Gastrocnemius medialis (tissue), 4 donors: ENCODE results near the gene ILKAP. TPM values are rescaled to one million over a fixed set of nuclear protein-coding genes. Genes with fewer than 3 reads are reported as not detected.

Experiments used
- ATAC-seq, 2 donors: fragments of 150-250 bp; one replicate each; pipeline ENCODE4 v1.9.1; 2016
- DNase-seq, 2 donors: peaks; one replicate each; pipeline ENCODE4 v3.0.0-alpha.2; 2019
- H3K27ac ChIP-seq, 4 donors: fragments of 200-600 bp; sonication (generic); 1 replicate in 1 of 4; 2 replicates in 3 of 4; pipeline ENCODE4 v1.5.1; 2016 to 2018; ENCODE audit warnings: mild to moderate bottlenecking in 2 of 4, moderate library complexity in 1 of 4
- H3K27me3 ChIP-seq, 3 donors: fragments of 200-600 bp; sonication (generic) in 2 of 3; 1 replicate in 1 of 3; 2 replicates in 2 of 3; pipeline versions ENCODE4 v1.5.1 to v1.6.0; 2016 to 2019; ENCODE audit warnings: mild to moderate bottlenecking in 1 of 3, moderate library complexity in 1 of 3
- H3K36me3 ChIP-seq, 2 donors: fragments of 200-600 bp; sonication (generic) in 1 of 2; one replicate each; pipeline ENCODE4 v1.5.1; 2017 to 2018
- H3K4me1 ChIP-seq, 2 donors: fragments of 200-600 bp; sonication (generic) in 1 of 2; one replicate each; pipeline ENCODE4 v1.5.1; 2016 to 2017; ENCODE audit warnings: mild to moderate bottlenecking in 2 of 2
- H3K4me3 ChIP-seq, 4 donors: fragments of 200-600 bp; sonication (generic) in 3 of 4; 1 replicate in 1 of 4; 2 replicates in 3 of 4; pipeline ENCODE4 v1.5.1; 2016 to 2019; ENCODE audit warnings: mild to moderate bottlenecking in 2 of 4
- H3K9me3 ChIP-seq, 3 donors: fragments of 200-600 bp; sonication (generic) in 2 of 3; 1 replicate in 1 of 3; 2 replicates in 2 of 3; pipeline ENCODE4 v1.5.1; 2016 to 2019
- CTCF ChIP-seq, 5 experiments: fragments of 450-650 bp in 3 of 5; fragments of 200-600 bp in 2 of 5; sonication (generic) in 2 of 5; IDR thresholded peaks in 4 of 5; conservative IDR thresholded peaks in 1 of 5; 1 replicate in 4 of 5; 2 replicates in 1 of 5; pipeline ENCODE4 v1.5.1; 2016 to 2019; ENCODE audit warnings: antibody characterized with exemption in 5 of 5, mild to moderate bottlenecking in 3 of 5, moderate library complexity in 3 of 5
- POLR2A ChIP-seq, 2 donors: fragments of 450-650 bp; IDR thresholded peaks; one replicate each; pipeline ENCODE4 v1.6.1; 2017; ENCODE audit warnings: antibody characterized with exemption in 2 of 2, mild to moderate bottlenecking in 2 of 2, moderate library complexity in 2 of 2
- in situ Hi-C, 4 donors: fragments of 200-750 bp; cut with MboI; loops; one replicate each; pipeline versions ENCODE4 v1.15.0 to v1.8.0; 2017; ENCODE audit warnings: low sequenced_read_pairs in 4 of 4
- intact Hi-C: fragments of 100-400 bp; cut with DNase I; formaldehyde crosslinking; loops from one replicate; pipeline ENCODE4 v1.15.1; 2023; ENCODE audit warnings: low total_unique reads
- total RNA-seq, 4 donors: library from RNA; depleted of rRNA; stranded (reverse); fragments of >200 nt; gene quantifications; one replicate each; pipeline versions ENCODE4 v1.1.0 to v1.2.3, GENCODE V29; 2016

ILKAP gene
- total RNA-seq, 4 donors from 2014 or later = 16.6 to 30.1 (median 23.3) TPM

- intact Hi-C loops = no loop called here
- in situ Hi-C loops = no loop called here
Observed at GRCh38 chr2:238165288-238165921, 38.1 kb downstream of the ILKAP start.

GRCh38 chr2:238164906-238165287 lies 38.6 kb downstream of the ILKAP start:
- Histone ChIP-seq H3K4me3 (no peak overlapping the region), H3K4me1 (peaks cover 14 to 15% of the 10 kb centered on the region in 2 donors), H3K27me3 (peaks cover 0 to 6% (median under 1%) of the 10 kb centered on the region in 3 donors), H3K27ac (no peak overlapping the region), H3K9me3 (no peaks in the 10 kb centered on the region), H3K36me3 (peaks cover 0 to 11% of the 10 kb centered on the region in 2 donors)
- no peak for TF ChIP-seq CTCF (IDR thresholded peaks at IDR 0.05 in 4 of 5, conservative IDR thresholded peaks at IDR 0.05 in 1 of 5)
- DNase-seq (no peak), ATAC-seq (no peak)
- intact Hi-C loops = no loop called here
- in situ Hi-C loops = no loop called here

More at GRCh38 chr2:238165288-238165921, 38.1 kb downstream of the ILKAP start:
- Histone ChIP-seq H3K27me3 (peaks cover 0 to 1% (median 0%) of the 10 kb centered on the region in 3 donors), H3K4me1 (peaks cover 15 to 16% of the 10 kb centered on the region in 2 donors), H3K9me3 (no peaks in the 10 kb centered on the region), H3K27ac (peak overlapping the region in 1 of 4 donors; percentile 29), H3K4me3 (no peak overlapping the region), H3K36me3 (peaks cover 0 to 16% of the 10 kb centered on the region in 2 donors)
- TF ChIP-seq POLR2A (IDR thresholded peaks at IDR 0.05) (no peak), CTCF (IDR thresholded peaks at IDR 0.05 in 4 of 5, conservative IDR thresholded peaks at IDR 0.05 in 1 of 5) (no peak)
- no peak for DNase-seq
- no peak for ATAC-seq

- peaks cover 8 to 14% (median 9%) of the 10 kb centered on the region in 3 donors for H3K27me3 ChIP-seq
- H3K4me1 ChIP-seq = peaks cover 11 to 21% of the 10 kb centered on the region in 2 donors
- no peak for ATAC-seq
Observed at GRCh38 chr2:238163481-238164198, 39.9 kb downstream of the ILKAP start.

GRCh38 chr2:238162846-238163441 lies 40.6 kb downstream of the ILKAP start:
- intact Hi-C loops (no loop called here), in situ Hi-C loops (no loop called here)
- H3K4me3 ChIP-seq = no peak overlapping the region
- H3K36me3 ChIP-seq = peaks cover 0 to 6% of the 10 kb centered on the region in 2 donors
- H3K4me1 ChIP-seq = peaks cover 11 to 27% of the 10 kb centered on the region in 2 donors
- H3K27ac ChIP-seq = no peak overlapping the region
- peak in 1 of 2 donors; percentile 17 for DNase-seq
- no peaks in the 10 kb centered on the region for H3K9me3 ChIP-seq
- TF ChIP-seq CTCF (IDR thresholded peaks at IDR 0.05 in 4 of 5, conservative IDR thresholded peaks at IDR 0.05 in 1 of 5) = no peak
- TF ChIP-seq POLR2A (IDR thresholded peaks at IDR 0.05) = no peak
- no peak for ATAC-seq
- peaks cover 8 to 14% (median 13%) of the 10 kb centered on the region in 3 donors for H3K27me3 ChIP-seq

More at GRCh38 chr2:238163481-238164198, 39.9 kb downstream of the ILKAP start:
- Histone ChIP-seq H3K4me3 (no peak overlapping the region), H3K36me3 (peaks cover 0 to 8% of the 10 kb centered on the region in 2 donors), H3K9me3 (no peaks in the 10 kb centered on the region), H3K27ac (no peak overlapping the region)
- in situ Hi-C loops = no loop called here
- TF ChIP-seq CTCF (IDR thresholded peaks at IDR 0.05 in 4 of 5, conservative IDR thresholded peaks at IDR 0.05 in 1 of 5) (no peak), POLR2A (IDR thresholded peaks at IDR 0.05) (no peak)
- intact Hi-C loops = no loop called here
- DNase-seq = no peak
